ENCODE measurements around the gene PRM1.

DNA sequence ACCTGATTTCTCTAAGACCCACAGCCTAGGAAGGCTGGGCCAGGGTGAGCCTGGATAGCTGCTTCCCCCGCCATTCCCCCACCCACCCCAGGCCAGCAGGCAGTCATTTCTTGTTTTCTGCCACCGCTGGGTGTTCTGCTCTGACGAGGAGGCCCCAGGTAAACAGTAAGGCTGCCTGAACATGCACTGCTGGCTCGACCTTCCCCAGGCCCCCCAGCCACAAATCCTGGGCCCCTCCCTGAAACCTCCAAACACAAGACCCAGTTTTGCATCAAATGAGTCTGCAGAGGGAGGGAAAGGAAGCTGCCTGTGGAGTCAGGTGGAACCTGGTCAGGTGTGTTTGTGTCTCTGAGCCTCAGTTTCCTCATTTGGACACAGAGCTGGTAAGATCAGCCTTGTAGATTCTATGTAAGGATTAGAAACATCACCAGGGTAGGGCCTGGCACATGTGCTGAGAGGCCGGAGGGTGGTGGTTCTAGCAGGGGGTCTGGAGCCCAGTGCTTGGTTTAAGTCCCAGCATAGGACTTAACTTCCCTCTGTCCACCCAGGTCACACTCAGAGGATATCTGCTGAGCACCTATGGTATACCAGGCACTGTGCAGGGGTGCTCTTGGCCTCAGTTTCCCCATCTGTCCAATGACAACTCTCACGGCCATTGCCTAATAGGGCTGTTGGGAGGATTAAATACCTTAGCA is 18.9 kb upstream of the PRM1 start:
- TF ChIP-seq POLR2A (IDR thresholded peaks at IDR 0.05; ENCODE audit: low read depth, low read length) (no peak), CTCF (conservative IDR thresholded peaks at IDR 0.05; ENCODE audit: low read depth, low read length) (no peak), CHD1 (IDR thresholded peaks at IDR 0.05; ENCODE audit: low read depth, low read length) (no peak), NFE2L2 (IDR thresholded peaks at IDR 0.05; ENCODE audit: low read depth, low read length) (no peak)
